ENCODE results near the gene TNS4.

- no peak for TF ChIP-seq SP1 (IDR thresholded peaks at IDR 0.05)
- TF ChIP-seq FOXM1 (IDR thresholded peaks at IDR 0.05; ENCODE audit: borderline replicate concordance), result no peak
- TF ChIP-seq LEF1 (IDR thresholded peaks at IDR 0.05; ENCODE audit: borderline replicate concordance), result no peak
- no peak for TF ChIP-seq TARDBP (IDR thresholded peaks at IDR 0.05)
- no peak for TF ChIP-seq CTBP1 (IDR thresholded peaks at IDR 0.05; ENCODE audit: borderline replicate concordance)
- no peak for TF ChIP-seq PKNOX1 (IDR thresholded peaks at IDR 0.05)
- TF ChIP-seq ARNT (IDR thresholded peaks at IDR 0.05), result no peak
Observed at GRCh38 chr17:40460968-40461731, 40.3 kb downstream of the TNS4 start.
